Measurements from ENCODE around the gene ST8SIA6. TPM values are rescaled to one million over a fixed set of nuclear protein-coding genes. Genes with fewer than 3 reads are reported as not detected.

Gene ST8SIA6
- total and polyA plus RNA-seq, 9 of the 15 experiments (the other 6 are each of a cell fraction or from before 2014, with no cell fraction given), result 0.69 to 6.7 (median 5.0) TPM

- TF ChIP-seq PTTG1 (tag; IDR thresholded peaks at IDR 0.05; ENCODE audit: low read depth) (no peak), NFATC3 (IDR thresholded peaks at IDR 0.05) (0 out of 2 replicates have a peak, but pooled peaks have one; percentile 60), EGR1 (conservative IDR thresholded peaks at IDR 0.05) (peak; percentile 97), ZNF449 (CRISPR knock-in tag; IDR thresholded peaks at IDR 0.05) (no peak), FIP1L1 (IDR thresholded peaks at IDR 0.05; ENCODE audit: low read depth, low read length, poor library complexity, severe bottlenecking) (peak; percentile 50), SMAD3 (CRISPR knock-in tag; conservative IDR thresholded peaks at IDR 0.05) (no peak), ARID2 (IDR thresholded peaks at IDR 0.05) (peak; percentile 25; the same call in 1 of the 2 replicates), HOXB6 (CRISPR knock-in tag; IDR thresholded peaks at IDR 0.05; ENCODE audit: borderline replicate concordance) (no peak), ZBTB2 (IDR thresholded peaks at IDR 0.05) (0 out of 2 replicates have a peak, but pooled peaks have one; percentile 36), HNRNPH1 (optimal IDR thresholded peaks at IDR 0.05; ENCODE audit: low read depth, low read length) (no peak), ARNT (IDR thresholded peaks at IDR 0.05) (peak in 1 of 2 experiments; percentile 73; a peak in 1 of 4 replicates), ARID1B (IDR thresholded peaks at IDR 0.05) (peak; percentile 30; the same call in 1 of the 2 replicates), TAF7 (tag; IDR thresholded peaks at IDR 0.05) (no peak), KDM1A (IDR thresholded peaks at IDR 0.05) (0 out of 4 replicates have a peak, but pooled peaks of 1 of the 2 experiments have one; percentile 2), GATAD2B (IDR thresholded peaks at IDR 0.05; ENCODE audit: borderline replicate concordance) (0 out of 2 replicates have a peak, but pooled peaks have one; percentile 48), EP300 (IDR thresholded peaks at IDR 0.05; ENCODE audit: low read length) (0 out of 2 replicates have a peak, but pooled peaks have one; percentile 1), FOXP1 (CRISPR knock-in tag; IDR thresholded peaks at IDR 0.05) (no peak), HMGN3 (IDR thresholded peaks at IDR 0.05; ENCODE audit: borderline replicate concordance, extremely low read depth, insufficient read length, low read depth, low read length) (peak; percentile 60), MTF1 (CRISPR knock-in tag; IDR thresholded peaks at IDR 0.05; ENCODE audit: borderline replicate concordance) (no peak), CREB3L1 (IDR thresholded peaks at IDR 0.05; ENCODE audit: borderline replicate concordance, low read depth) (peak; percentile 14; the same call in 1 of the 2 replicates), ZHX1 (conservative IDR thresholded peaks at IDR 0.05; ENCODE audit: low read length) (no peak)
Measured at GRCh38 chr10:17454161-17455014, at the start of gene ST8SIA6 (continued).

All from K562 (cell line).